ENCODE results near the gene ALK. TPM values are rescaled to one million over a fixed set of nuclear protein-coding genes. Genes with fewer than 3 reads are reported as not detected.

The ALK gene
- total and polyA plus RNA-seq, 12 donors, result 0.09 to 1.8 (median 0.53) TPM; not detected in 1

DNA sequence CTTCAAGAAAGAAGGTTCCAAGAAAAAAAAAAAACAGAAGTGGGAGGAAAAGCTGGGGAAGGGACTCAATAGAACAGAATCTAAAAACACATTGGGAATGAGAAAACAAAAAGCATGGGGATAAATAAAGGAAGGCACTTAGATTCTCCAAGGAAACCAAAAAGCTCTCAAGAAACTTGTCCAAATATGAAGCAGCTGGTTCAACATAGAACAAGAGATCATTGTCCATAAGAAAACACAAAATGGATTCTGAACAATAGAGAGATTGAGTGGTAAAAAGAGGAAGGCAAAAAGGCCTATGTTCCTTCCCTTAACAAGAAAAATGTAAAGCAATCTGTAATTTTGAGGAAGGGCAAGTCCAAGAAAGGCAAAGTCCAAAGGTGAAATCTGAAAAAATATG lies 32.9 kb upstream of the ALK start:
- TF ChIP-seq, protein P1, sequence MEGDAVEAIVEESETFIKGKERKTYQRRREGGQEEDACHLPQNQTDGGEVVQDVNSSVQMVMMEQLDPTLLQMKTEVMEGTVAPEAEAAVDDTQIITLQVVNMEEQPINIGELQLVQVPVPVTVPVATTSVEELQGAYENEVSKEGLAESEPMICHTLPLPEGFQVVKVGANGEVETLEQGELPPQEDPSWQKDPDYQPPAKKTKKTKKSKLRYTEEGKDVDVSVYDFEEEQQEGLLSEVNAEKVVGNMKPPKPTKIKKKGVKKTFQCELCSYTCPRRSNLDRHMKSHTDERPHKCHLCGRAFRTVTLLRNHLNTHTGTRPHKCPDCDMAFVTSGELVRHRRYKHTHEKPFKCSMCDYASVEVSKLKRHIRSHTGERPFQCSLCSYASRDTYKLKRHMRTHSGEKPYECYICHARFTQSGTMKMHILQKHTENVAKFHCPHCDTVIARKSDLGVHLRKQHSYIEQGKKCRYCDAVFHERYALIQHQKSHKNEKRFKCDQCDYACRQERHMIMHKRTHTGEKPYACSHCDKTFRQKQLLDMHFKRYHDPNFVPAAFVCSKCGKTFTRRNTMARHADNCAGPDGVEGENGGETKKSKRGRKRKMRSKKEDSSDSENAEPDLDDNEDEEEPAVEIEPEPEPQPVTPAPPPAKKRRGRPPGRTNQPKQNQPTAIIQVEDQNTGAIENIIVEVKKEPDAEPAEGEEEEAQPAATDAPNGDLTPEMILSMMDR (IDR thresholded peaks at IDR 0.05), result no peak
- no peak for TF ChIP-seq POLR2A (IDR thresholded peaks at IDR 0.05)
- H3K27me3 ChIP-seq, result no peaks in the 10 kb centered on the region

DNA sequence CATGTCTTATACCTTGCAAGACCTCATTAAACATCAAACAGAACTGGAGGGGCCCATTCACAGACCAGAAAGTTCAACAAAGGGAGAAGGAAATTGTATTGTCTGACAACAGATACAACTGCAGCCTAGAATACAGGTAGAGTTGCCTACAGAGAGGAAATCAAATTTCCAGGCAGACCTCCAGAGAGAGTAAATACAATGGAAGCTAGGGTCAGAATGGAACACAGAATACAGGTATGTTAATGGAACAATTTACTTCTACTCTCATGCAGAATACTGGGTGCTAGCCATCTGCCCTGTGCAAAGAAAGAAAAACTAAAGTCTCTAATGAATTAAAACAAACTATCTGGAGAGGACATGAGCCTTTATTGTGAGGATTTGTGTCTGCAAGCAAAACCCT lies 31.6 kb upstream of the ALK start:
- no peak overlapping the region for H3K4me3 ChIP-seq
- intact Hi-C loops (cut with DNase I), result no loop called here
- no peaks in the 10 kb centered on the region for H3K9me3 ChIP-seq (replicated peaks in 1 of 3)
- DNase-seq, result no peak
- no peak for TF ChIP-seq POLR2A (IDR thresholded peaks at IDR 0.05)
- TF ChIP-seq, protein P1 (IDR thresholded peaks at IDR 0.05), result no peak
- no peak overlapping the region for H3K27ac ChIP-seq
- no peaks in the 10 kb centered on the region for H3K4me1 ChIP-seq (replicated peaks in 1 of 2)
- H3K36me3 ChIP-seq (replicated peaks in 1 of 2), result no peaks in the 10 kb centered on the region
- H3K27me3 ChIP-seq, result no peaks in the 10 kb centered on the region

More for the DNA sequence above, 32.9 kb upstream of the ALK start:
- Histone ChIP-seq H3K27ac (no peak overlapping the region), H3K9me3 (replicated peaks in 1 of 3) (no peaks in the 10 kb centered on the region), H3K4me1 (replicated peaks in 1 of 2) (no peaks in the 10 kb centered on the region), H3K4me3 (no peak overlapping the region), H3K36me3 (replicated peaks in 1 of 2) (no peaks in the 10 kb centered on the region)
- intact Hi-C loops (cut with DNase I), result no loop called here
- no peak for DNase-seq

DNA sequence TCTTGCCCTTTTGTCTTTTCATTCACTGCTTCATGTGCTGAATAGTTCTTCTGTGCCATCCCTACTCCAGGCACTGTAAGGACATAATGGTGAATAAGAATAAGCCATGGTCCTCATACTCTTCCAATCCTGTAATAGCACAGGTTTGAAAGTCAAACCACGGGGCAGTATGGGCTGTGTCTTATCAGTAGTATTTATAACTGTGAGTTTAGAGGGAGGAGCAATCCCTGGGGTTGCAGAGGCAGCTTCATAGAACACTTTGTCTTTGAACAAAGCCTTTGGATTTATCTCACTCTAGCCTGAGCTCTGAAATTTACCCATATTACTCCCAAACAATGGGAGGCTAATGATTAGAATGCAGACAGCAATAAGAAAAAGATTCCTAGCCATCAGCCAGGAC lies 30.2 kb upstream of the ALK start:
- Histone ChIP-seq H3K27ac (no peak overlapping the region), H3K4me1 (replicated peaks in 1 of 2) (no peaks in the 10 kb centered on the region), H3K27me3 (no peaks in the 10 kb centered on the region), H3K36me3 (replicated peaks in 1 of 2) (no peaks in the 10 kb centered on the region), H3K9me3 (replicated peaks in 1 of 3) (no peaks in the 10 kb centered on the region), H3K4me3 (no peak overlapping the region)
- DNase-seq, result no peak
- TF ChIP-seq POLR2A (IDR thresholded peaks at IDR 0.05), result no peak
- 28 to 43% (median 36%) methylated on average over 1 of the region's 1 CpG for WGBS, 4 donors
- intact Hi-C loops (cut with DNase I), result no loop called here

DNA sequence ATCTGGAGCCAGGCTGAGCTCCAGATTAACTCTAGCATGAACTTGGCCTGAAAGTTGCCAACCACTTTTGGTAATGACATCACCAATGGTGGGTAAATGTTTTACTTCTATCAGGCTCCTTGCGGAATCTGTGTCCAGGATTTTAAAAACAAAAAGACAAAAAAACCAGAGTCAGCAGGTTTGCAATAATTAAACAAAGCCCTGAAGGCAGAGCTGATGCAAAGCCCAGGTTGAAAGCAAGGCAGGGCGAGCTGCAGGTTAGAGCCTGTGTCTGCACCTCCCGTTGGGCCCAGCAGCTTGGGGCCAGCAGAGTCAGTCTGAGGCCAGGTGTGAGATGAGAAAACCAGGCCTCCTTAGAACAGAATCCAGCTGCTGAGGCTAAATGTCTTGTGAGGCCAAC lies 29.1 kb upstream of the ALK start:
- no peak for DNase-seq
- Histone ChIP-seq H3K9me3 (replicated peaks in 1 of 3) (no peaks in the 10 kb centered on the region), H3K27me3 (no peaks in the 10 kb centered on the region), H3K27ac (no peak overlapping the region), H3K36me3 (replicated peaks in 1 of 2) (no peaks in the 10 kb centered on the region), H3K4me3 (no peak overlapping the region), H3K4me1 (replicated peaks in 1 of 2) (no peaks in the 10 kb centered on the region)
- no peak for TF ChIP-seq POLR2A (IDR thresholded peaks at IDR 0.05)
- TF ChIP-seq, protein P1 (IDR thresholded peaks at IDR 0.05), result no peak
- intact Hi-C loops (cut with DNase I), result no loop called here
- WGBS, 4 donors, result 77 to 98% (median 87%) methylated on average over 3 of the region's 3 CpGs

DNA sequence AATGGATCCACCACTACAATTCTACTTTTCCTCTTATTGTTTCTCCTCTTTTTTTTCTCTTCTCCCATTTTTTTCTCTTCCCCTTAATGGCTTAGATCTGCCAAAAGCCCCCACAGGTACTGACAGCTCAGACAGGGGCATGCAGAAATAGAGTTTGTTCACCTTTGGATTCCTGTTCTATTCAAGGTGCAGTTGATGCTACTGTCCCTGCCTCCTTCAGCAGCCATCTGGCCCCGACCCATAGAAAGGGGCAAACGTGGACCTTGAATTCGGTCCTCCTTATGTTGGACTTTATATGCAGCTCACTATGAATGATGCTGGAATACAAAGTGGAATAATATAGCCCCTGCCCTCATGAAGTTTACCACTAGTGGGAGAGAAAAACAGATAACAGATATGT lies 27.7 kb upstream of the ALK start:
- H3K27me3 ChIP-seq, result no peaks in the 10 kb centered on the region
- H3K4me1 ChIP-seq (replicated peaks in 1 of 2), result no peaks in the 10 kb centered on the region
- no peaks in the 10 kb centered on the region for H3K36me3 ChIP-seq (replicated peaks in 1 of 2)
- H3K9me3 ChIP-seq (replicated peaks in 1 of 3), result no peaks in the 10 kb centered on the region
- intact Hi-C loops (cut with DNase I), result no loop called here
- WGBS, 4 donors, result 64 to 76% (median 69%) methylated on average over 3 of the region's 3 CpGs
- TF ChIP-seq POLR2A (IDR thresholded peaks at IDR 0.05), result no peak
- TF ChIP-seq, protein P1 (IDR thresholded peaks at IDR 0.05), result no peak
- no peak for DNase-seq
- H3K27ac ChIP-seq, result no peak overlapping the region
- no peak overlapping the region for H3K4me3 ChIP-seq
